ELR (cell line): ENCODE measurements around the gene ZMIZ1.
A peak's percentile ranks its signal among the peaks of the same experiment; 100 is the strongest.

Source experiments
- DNase-seq: peaks from one replicate; pipeline ENCODE4 v3.0.0-alpha.2; 2015; ENCODE audit warnings: low read depth

The ZMIZ1 gene

GRCh38 chr10:79068562-79069324, at the start of gene ZMIZ1:
Gene ZMIZ1, plus strand, starts transcription at chr10:79068966. Its CDS starts 132,667 bp downstream, at chr10:79201633.
- DNase-seq, result peak; percentile 96

- no peak for DNase-seq
Measured at GRCh38 chr10:79019441-79020014, 49.2 kb upstream of the ZMIZ1 start.

- no peak for DNase-seq
Measured at GRCh38 chr10:79020015-79020491, 48.7 kb upstream of the ZMIZ1 start.

DNA sequence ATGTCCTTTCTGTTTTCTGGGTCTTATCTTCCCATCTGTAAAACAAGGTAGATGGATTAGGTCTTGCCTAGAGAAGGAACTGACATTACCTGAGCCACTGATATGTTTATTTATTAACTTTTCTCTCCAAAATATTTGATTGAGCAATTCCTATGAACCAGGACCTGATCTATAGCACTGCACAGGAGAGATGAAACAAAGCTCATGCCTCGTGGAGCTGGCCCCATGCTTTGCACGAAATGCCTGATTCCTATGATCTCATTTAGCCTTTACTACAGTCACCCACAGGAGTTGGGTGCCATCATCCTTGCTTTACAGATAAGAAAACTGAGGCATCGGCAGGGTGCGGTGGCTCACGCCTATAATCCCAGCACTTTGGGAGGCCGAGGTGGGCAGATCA, 48.2 kb upstream of the ZMIZ1 start:
- DNase-seq, result no peak

DNA sequence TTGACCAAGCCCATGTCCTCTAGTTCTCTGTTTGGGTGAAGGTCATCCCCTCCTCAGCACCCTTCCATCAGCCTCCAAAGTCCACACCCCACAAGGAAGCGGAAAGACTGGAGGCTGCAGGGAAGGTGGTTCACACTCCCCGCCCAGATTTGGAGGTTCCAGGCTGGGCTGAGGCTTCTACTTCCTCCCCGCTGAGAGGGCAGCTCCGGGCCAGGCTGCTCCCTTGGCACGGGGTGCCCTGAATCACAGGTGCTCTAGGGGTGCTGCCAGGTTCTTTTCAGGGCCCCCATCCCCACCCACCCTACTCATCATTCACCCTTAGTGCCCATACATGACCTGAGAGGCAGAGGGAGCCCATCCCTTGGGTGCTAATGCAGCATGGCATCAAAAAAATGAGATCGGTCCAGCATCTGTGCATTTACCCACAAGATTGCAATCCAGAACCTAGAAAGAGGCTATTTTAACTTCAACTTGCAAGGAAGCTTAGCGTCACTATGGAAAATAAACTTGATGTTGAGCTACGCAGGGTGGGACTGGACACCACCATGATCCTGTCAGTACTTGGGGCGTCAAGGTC, 47.3 kb upstream of the ZMIZ1 start:
- no peak for DNase-seq

DNA sequence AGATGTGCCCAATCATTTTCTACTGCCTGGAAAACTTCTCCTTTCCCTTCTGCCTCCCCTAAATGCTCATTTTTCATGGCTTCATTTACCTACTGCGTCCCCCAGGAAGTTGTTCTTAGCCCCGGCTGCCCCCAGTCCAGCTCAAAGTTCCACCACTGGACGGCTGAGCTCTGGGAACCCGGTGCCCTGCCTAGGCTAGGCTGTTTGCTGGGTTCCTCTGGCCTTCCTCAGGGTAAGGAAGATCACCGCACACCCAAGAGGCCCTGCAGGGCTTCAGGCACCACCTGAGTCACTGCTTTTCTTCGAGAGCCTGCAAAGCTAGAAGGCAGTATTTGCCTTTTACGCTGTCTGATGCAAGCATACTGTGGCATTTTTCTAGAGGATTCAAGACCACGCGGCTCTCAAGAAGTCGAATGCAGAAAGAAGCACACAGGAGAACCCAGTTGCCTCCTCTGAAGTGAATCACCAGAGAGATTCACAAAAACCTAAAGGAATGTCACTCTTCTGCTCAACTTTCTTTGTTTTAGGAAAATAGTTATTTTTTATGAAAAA, 46.7 kb upstream of the ZMIZ1 start:
- DNase-seq, result no peak

DNA sequence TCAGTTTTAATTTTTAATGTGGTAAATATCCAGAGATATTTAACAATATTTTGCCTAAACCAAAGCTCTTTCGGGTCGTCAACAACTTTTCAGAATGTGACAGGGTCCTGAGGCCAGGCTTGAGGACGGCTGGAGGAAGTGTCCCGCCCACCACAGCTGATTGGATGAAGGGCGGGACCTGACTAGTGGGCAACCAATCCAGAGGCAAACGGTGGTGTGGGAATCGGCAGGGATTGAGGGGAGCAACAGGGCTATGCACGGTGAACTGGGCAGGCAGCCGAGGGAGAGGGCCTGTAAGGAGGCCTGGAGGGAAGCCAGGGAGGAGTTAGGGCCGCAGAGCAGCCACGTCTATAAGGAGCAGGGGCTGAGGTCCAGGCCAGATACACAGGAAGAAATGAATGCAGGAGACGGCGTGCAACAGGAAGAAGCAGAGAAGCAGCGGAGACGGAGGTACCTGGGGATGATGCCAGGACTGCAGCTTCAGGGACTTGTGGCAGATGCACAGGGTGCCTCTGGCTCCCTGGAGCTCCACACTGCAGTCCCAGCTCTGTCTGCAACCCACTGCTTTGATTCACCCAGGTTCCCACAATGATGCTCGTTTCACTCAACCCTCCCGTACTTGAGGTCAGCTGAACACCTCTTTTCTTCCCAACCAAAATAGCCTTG, 46.1 kb upstream of the ZMIZ1 start:
- DNase-seq, result peak; percentile 17

DNA sequence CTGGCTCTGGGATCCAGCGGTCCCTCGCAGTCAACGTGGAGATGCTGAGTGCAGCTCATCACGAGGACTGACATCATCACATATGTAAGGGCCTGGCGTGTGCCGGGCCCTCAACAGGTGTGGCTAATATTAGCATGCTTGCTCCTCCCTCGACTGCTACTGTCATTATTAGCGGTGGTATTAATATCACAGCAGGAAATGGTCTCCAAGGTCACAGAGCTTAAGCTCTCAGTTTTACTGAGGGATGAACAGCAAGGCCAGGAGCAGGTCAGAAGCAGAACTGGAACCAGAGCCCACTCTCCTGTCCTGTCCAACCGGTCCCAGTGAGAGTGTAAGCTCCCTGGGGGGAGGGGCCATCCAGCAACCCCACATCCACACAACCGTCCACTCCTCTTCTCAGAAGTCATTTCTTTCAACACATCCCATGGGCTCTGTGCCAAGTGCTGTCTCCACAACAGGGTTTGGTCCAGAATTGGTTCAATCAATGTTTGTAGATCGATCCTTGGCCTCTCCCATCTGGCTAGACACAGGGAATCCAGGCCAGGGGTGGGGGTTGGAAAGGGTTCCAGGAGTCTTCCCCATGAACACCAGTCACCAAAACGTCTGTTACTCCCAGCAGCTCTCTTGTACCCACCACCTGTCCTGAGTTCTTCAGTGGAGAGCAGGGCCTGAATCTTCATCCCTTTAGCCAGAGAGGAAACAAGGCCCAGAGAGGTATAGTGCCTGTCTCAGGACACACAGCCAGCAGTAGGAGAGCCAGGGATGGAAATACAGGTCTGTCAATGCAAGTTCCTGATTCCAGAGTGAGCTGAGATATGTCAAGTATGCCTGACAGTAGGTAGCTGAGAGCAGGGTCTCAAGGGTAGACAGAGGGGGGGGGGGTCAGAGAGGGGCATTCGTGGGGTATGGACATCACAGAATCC, 45.3 kb upstream of the ZMIZ1 start:
- DNase-seq, result no peak

GRCh38 chr10:79024296-79024695, 44.5 kb upstream of the ZMIZ1 start:
- no peak for DNase-seq

- DNase-seq, result no peak
Measured at GRCh38 chr10:79024720-79025198, 44.0 kb upstream of the ZMIZ1 start.

GRCh38 chr10:79025199-79025832, 43.5 kb upstream of the ZMIZ1 start:
- DNase-seq, result no peak

DNA sequence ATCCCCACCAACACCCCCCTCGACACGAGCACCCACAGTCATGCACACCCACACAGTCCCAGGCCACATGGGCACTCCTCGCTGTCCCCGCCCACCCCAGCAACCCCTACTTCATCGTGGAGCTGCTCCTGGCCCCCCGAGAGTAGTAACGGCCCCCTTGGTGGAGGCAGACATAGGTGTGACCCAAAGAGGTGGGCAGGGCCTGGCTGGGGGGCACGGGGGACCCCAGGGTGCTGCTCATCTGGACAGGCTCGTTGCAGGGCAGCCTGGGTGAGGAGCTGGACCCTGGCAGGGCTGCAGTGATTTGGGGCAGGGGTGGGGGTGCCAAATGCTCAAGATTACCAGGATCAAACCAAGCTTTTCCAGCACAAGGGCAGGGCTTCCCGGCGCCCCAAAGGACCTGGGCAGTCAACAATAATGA, 42.4 kb upstream of the ZMIZ1 start:
- no peak for DNase-seq

- DNase-seq, result no peak
Measured at GRCh38 chr10:79026806-79027146, 42.0 kb upstream of the ZMIZ1 start.

DNA sequence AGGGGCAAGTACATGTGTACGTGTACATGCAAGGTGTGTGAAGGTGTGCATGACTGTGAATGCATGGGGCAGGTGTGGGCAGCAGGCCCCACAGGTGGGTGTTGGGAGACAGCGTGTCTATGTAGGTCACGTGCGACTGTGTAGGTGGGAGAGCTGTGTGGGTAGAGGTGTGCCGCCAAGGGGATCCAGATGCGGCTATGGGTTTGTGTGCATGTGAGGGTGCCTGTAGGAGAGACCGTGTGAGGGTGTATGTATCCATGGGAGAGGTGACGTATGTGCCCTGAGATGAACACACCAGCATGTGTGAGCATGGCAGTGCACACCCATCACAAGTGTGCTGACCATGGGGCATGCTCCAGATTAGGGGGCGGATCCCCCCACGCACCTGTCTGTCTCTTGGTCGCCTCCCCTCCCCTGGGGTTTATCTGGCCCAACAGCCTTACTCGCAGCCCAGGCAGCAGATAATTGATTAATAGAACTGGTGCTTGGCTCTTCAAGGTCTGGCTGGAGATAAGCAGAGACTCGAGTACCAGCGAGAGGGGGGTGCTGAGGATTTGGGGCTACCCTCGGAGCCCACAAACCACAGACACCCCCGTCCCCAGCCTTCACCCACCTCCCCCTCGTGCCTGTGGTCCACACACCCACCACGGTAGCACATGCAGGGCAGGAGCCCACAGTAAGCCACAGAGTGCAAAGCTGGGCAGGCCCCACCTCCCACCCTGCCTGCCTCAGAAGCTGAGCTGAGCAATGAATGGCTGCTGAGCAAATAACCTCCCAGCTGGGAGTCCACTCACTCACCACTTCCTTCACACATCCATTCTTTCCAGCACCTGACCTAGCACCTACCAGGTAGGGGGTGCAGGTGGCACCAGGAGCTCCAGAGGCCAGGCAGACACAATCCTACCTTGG, 41.4 kb upstream of the ZMIZ1 start:
- DNase-seq, result no peak

DNA sequence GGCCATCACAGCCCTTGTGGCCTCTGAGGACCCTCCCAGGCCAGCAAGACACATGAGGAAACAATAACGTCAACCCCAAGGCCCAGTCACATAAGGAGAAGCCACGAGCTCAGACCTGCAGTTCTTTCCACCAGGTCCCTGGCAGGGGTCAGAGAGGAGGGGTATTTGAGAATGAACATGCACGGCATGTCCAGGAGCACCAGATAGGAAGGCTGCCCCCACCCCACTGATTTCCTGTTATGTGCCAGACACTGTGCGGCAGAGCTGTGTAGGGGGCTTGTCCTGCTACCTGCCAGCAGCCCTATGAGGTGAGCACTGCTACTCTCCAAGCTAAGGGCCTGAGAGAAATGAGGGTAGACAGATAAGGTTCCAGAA, 40.7 kb upstream of the ZMIZ1 start:
- no peak for DNase-seq

DNA sequence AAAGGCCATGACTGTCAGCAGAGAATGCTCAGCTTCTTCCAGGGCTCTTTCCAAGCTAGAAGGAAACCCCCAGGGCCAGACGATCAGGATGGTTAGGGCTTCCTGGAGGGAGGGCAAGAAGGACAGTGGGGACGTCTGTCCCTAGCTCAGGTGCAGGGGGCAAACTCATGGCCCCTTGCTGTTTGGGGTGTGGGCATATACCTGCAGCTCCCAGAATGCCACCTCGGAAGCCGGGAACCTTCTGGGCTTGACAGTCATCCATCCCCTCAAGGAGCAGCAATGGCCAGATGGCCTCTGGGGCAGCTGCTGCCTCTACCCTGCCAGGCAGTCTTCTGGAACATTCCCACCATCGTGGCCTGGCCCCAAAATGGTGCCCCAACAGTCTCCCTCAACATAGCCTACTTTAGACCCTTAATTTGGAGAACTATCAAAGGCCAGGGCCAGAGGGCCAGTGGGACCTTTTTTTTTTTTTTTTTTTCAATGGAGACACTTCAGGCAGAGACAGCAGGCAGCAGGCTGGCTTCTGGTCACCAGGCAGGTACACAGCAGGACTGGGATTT, 40.2 kb upstream of the ZMIZ1 start:
- no peak for DNase-seq

DNA sequence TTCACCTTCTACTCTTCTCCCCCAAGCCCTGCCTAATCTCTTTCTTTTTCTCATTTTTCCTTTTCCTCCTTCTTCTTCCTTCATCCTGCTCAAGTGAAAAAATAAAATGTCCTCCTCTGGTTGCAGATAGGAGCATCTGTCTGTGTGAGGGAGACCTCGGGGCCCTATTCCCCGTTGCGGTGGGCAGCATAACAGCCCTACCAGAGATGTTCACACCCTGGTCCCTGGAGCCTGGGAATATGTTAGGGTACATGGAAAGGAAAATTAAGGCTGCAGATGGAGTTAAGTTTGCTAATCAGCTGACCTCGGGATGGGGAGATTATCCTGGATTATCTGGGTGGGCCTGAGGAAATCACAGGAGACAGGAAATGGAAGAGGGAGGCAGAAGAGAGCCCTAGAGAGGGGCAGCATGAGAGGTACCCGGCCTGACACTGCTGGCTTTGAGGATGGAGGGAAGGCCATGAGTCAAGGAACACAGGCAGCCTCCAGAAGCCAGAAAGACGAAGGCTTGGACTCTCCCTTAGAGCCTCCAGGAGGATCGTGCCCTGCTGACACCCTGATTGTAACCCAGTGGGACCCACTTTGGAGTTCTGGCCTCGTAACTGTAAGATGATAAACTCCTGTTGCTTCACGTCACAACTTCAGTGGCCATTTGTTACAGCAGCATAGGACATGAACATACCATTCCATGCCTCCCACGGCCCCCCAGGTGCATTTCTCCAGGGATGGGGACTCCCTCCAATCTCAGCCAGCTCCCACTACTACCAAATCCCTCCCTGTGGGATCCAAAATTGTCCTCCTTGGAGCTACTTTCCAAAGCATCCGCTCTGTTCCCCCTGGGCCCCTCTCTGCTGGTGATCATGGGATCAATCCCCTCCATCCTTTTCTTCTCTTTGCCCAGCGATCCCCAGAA, 39.0 kb upstream of the ZMIZ1 start:
- DNase-seq, result no peak

- no peak for DNase-seq
Measured at GRCh38 chr10:79030705-79031104, 38.1 kb upstream of the ZMIZ1 start.
